Peyer's patch (tissue), 4 donors: ENCODE measurements around the gene SNX33. TPM values are rescaled to one million over a fixed set of nuclear protein-coding genes. Genes with fewer than 3 reads are reported as not detected.

Source experiments
- DNase-seq, 3 donors: peaks; one replicate each; pipeline ENCODE4 v3.0.0-alpha.2; 2017 to 2019
- H3K27ac ChIP-seq, 4 donors: fragments of 200-600 bp; sonication (generic); one replicate each; pipeline ENCODE4 v1.5.1; 2016 to 2019
- H3K27me3 ChIP-seq, 2 donors: fragments of 200-600 bp; sonication (generic); one replicate each; pipeline ENCODE4 v1.5.1; 2019
- H3K36me3 ChIP-seq, 3 donors: fragments of 200-600 bp; sonication (generic); one replicate each; pipeline ENCODE4 v1.5.1; 2016 to 2019
- H3K4me1 ChIP-seq, 4 donors: fragments of 200-600 bp; sonication (generic); one replicate each; pipeline ENCODE4 v1.5.1; 2016 to 2019
- H3K4me3 ChIP-seq, 4 donors: fragments of 200-600 bp; sonication (generic); 1 replicate in 3 of 4; 2 replicates in 1 of 4; pipeline ENCODE4 v1.5.1; 2016 to 2019; ENCODE audit warnings: mild to moderate bottlenecking in 1 of 4
- H3K9me3 ChIP-seq, 4 donors: fragments of 200-600 bp; sonication (generic); one replicate each; pipeline ENCODE4 v1.5.1; 2016 to 2019; ENCODE audit warnings: mild to moderate bottlenecking in 1 of 4
- CTCF ChIP-seq, 6 experiments: fragments of 450-650 bp in 4 of 6; fragments of 200-600 bp in 2 of 6; sonication (generic) in 1 of 6; IDR thresholded peaks; one replicate each; pipeline ENCODE4 v1.5.1; 2017 to 2019; ENCODE audit warnings: antibody characterized with exemption in 6 of 6, mild to moderate bottlenecking in 3 of 6, moderate library complexity in 1 of 6
- POLR2A ChIP-seq, 2 donors: fragments of 450-650 bp; IDR thresholded peaks; one replicate each; pipeline ENCODE4 v1.5.1; 2017; ENCODE audit warnings: antibody characterized with exemption in 2 of 2, mild to moderate bottlenecking in 2 of 2, moderate library complexity in 2 of 2
- total RNA-seq, 4 donors: library from RNA; depleted of rRNA; stranded (reverse); fragments of >200 nt; gene quantifications; one replicate each; pipeline ENCODE4 v1.1.0, GENCODE V29; 2016

Gene SNX33
- total RNA-seq, 4 donors from 2014 or later = 35.5 to 53.7 (median 49.5) TPM

- Histone ChIP-seq H3K36me3 (peaks cover 0 to 3% (median 0%) of the 10 kb centered on the region in 3 donors), H3K4me3 (no peak overlapping the region), H3K9me3 (no peaks in the 10 kb centered on the region), H3K27me3 (no peaks in the 10 kb centered on the region), H3K4me1 (peaks cover 0 to 20% (median 0%) of the 10 kb centered on the region in 4 donors), H3K27ac (peak overlapping the region in 1 of 4 donors; percentile 81)
- no peak for DNase-seq
- no peak for TF ChIP-seq CTCF (IDR thresholded peaks at IDR 0.05)
- TF ChIP-seq POLR2A (IDR thresholded peaks at IDR 0.05) = no peak
Observed at GRCh38 chr15:75671730-75672602, 24.3 kb downstream of the SNX33 start.

GRCh38 chr15:75672646-75673425 lies 25.1 kb downstream of the SNX33 start:
- TF ChIP-seq POLR2A (IDR thresholded peaks at IDR 0.05) = no peak
- no peak for TF ChIP-seq CTCF (IDR thresholded peaks at IDR 0.05)
- H3K36me3 ChIP-seq = peaks cover 0 to 3% (median 0%) of the 10 kb centered on the region in 3 donors
- H3K4me1 ChIP-seq = peaks cover 0 to 17% (median 0%) of the 10 kb centered on the region in 4 donors
- peak overlapping the region; percentile 52 to 81 (median 63) for H3K27ac ChIP-seq
- no peaks in the 10 kb centered on the region for H3K9me3 ChIP-seq
- DNase-seq = no peak
- no peaks in the 10 kb centered on the region for H3K27me3 ChIP-seq
- H3K4me3 ChIP-seq = no peak overlapping the region

GRCh38 chr15:75673426-75674235 lies 25.9 kb downstream of the SNX33 start:
- Histone ChIP-seq H3K4me3 (no peak overlapping the region), H3K27ac (peak overlapping the region; percentile 52 to 81 (median 63)), H3K9me3 (no peaks in the 10 kb centered on the region), H3K27me3 (no peaks in the 10 kb centered on the region), H3K4me1 (peaks cover 0 to 17% (median 0%) of the 10 kb centered on the region in 4 donors), H3K36me3 (peaks cover 0 to 3% (median 0%) of the 10 kb centered on the region in 3 donors)
- TF ChIP-seq POLR2A (IDR thresholded peaks at IDR 0.05) (no peak), CTCF (IDR thresholded peaks at IDR 0.05) (no peak)
- peak in 1 of 3 donors; percentile 65 for DNase-seq

GRCh38 chr15:75674366-75674765 lies 26.7 kb downstream of the SNX33 start:
- Histone ChIP-seq H3K4me1 (peaks cover 0 to 17% (median 0%) of the 10 kb centered on the region in 4 donors), H3K9me3 (no peaks in the 10 kb centered on the region), H3K27ac (no peak overlapping the region), H3K27me3 (no peaks in the 10 kb centered on the region), H3K4me3 (no peak overlapping the region), H3K36me3 (peaks cover 0 to 3% (median 0%) of the 10 kb centered on the region in 3 donors)
- no peak for TF ChIP-seq CTCF (IDR thresholded peaks at IDR 0.05)
- no peak for DNase-seq
